AG04450 (cell line): ENCODE data around the gene MIPEP. TPM values are rescaled to one million over a fixed set of nuclear protein-coding genes. Genes with fewer than 3 reads are reported as not detected.

Experiments
- CTCF ChIA-PET: fragments of 300-600, 350-600 bp; formaldehyde crosslinking; extraction: SDS; loops from one replicate; lab custom pipeline; 2022; ENCODE audit warnings: antibody characterized with exemption, inconsistent platforms; lab: Charles Lee
- POLR2A ChIA-PET: fragments of 350-600 bp; formaldehyde crosslinking; extraction: SDS; loops from one replicate; lab custom pipeline; 2021; ENCODE audit warnings: antibody characterized with exemption, inconsistent platforms; lab: Yijun Ruan, JAX
- DNase-seq: peaks from one replicate; pipeline ENCODE4 v3.0.0-alpha.2; 2011; ENCODE audit warnings: low read depth, low spot score
- H3K27ac ChIP-seq: one replicate; pipeline ENCODE4 v1.5.1; 2012; ENCODE audit warnings: low read depth, low read length, control low read depth
- H3K27me3 ChIP-seq: one replicate; pipeline ENCODE4 v1.6.0; 2012; ENCODE audit warnings: low read length; ENCODE audit not compliant: control insufficient read depth, insufficient read depth
- H3K4me3 ChIP-seq: 2 replicates; pipeline ENCODE4 v1.5.1; 2011; ENCODE audit warnings: mild to moderate bottlenecking, low read depth, low read length, control low read depth
- H3K9me3 ChIP-seq: 2 replicates; pipeline ENCODE4 v1.5.1; 2012; ENCODE audit warnings: low read length; ENCODE audit not compliant: control insufficient read depth, insufficient read depth
- CTCF ChIP-seq: IDR thresholded peaks from 2 replicates; pipeline ENCODE4 v1.5.1; 2011; ENCODE audit warnings: low read depth, low read length, control low read depth, inconsistent platforms
- polyA plus RNA-seq: library from polyadenylated mRNA; depleted of rRNA; stranded (reverse); fragments of >200 nt; gene quantifications from 2 replicates; pipeline ENCODE4 v1.2.3, GENCODE V29; 2011

Gene MIPEP
- polyA plus RNA-seq, 1 experiment: 40.8 TPM

GRCh38 chr13:23770973-23771372 is 118.2 kb downstream of the MIPEP start:
- no peak overlapping the region for H3K4me3 ChIP-seq
- H3K9me3 ChIP-seq: no peaks in the 10 kb centered on the region
- ChIA-PET POLR2A (no interaction called here), CTCF (no interaction called here)
- no peak for TF ChIP-seq CTCF
- no peaks in the 10 kb centered on the region for H3K27me3 ChIP-seq
- H3K27ac ChIP-seq: no peak overlapping the region
- DNase-seq: no peak

GRCh38 chr13:23770428-23770827 is 118.8 kb downstream of the MIPEP start:
- H3K9me3 ChIP-seq: no peaks in the 10 kb centered on the region
- H3K4me3 ChIP-seq: no peak overlapping the region
- CTCF ChIA-PET: no interaction called here
- H3K27me3 ChIP-seq: no peaks in the 10 kb centered on the region
- TF ChIP-seq CTCF: no peak
- POLR2A ChIA-PET: no interaction called here
- no peak overlapping the region for H3K27ac ChIP-seq
- no peak for DNase-seq

GRCh38 chr13:23769401-23769800 is 119.8 kb downstream of the MIPEP start:
- Histone ChIP-seq H3K27ac (no peak overlapping the region), H3K4me3 (no peak overlapping the region), H3K9me3 (no peaks in the 10 kb centered on the region), H3K27me3 (no peaks in the 10 kb centered on the region)
- ChIA-PET CTCF (no interaction called here), POLR2A (no interaction called here)
- TF ChIP-seq CTCF: no peak
- no peak for DNase-seq

GRCh38 chr13:23767838-23768237 is 121.4 kb downstream of the MIPEP start:
- CTCF ChIA-PET: interaction anchor here (0.6 kb wide), 1 partner anchor 178 kb away, joined by 3 read pairs; no protein-coding TSS in a partner anchor
- TF ChIP-seq CTCF: no peak
- H3K9me3 ChIP-seq: no peaks in the 10 kb centered on the region
- no peak for DNase-seq
- H3K27me3 ChIP-seq: no peaks in the 10 kb centered on the region
- POLR2A ChIA-PET: interaction anchor here (0.7 kb wide), 1 partner anchor 264 kb away, joined by 3 read pairs; no protein-coding TSS in a partner anchor
- no peak overlapping the region for H3K4me3 ChIP-seq
- H3K27ac ChIP-seq: no peak overlapping the region

- Histone ChIP-seq H3K9me3 (no peaks in the 10 kb centered on the region), H3K27ac (no peak overlapping the region), H3K27me3 (no peaks in the 10 kb centered on the region), H3K4me3 (no peak overlapping the region)
- no peak for TF ChIP-seq CTCF
- ChIA-PET POLR2A (no interaction called here), CTCF (no interaction called here)
- DNase-seq: no peak
These were observed 122.3 kb downstream of the MIPEP start for GRCh38 chr13:23766939-23767338.
